ENCODE results near the gene SCAMP2. TPM values are rescaled to one million over a fixed set of nuclear protein-coding genes. Genes with fewer than 3 reads are reported as not detected.
A peak's percentile ranks its signal among the peaks of the same experiment; 100 is the strongest.

Gene SCAMP2
- total RNA-seq, 1 experiment from 2014 or later: 55.8 TPM

- peaks cover 18 to 47% of the 10 kb centered on the region in 2 experiments for H3K4me1 ChIP-seq (ENCODE audit: control insufficient read depth in 1 of 2, insufficient read depth in 2 of 2, low read length in 2 of 2)
Observed at GRCh38 chr15:74865316-74865715, 7.8 kb downstream of the SCAMP2 start.

More at GRCh38 chr15:74865316-74865715, 7.8 kb downstream of the SCAMP2 start:
- H3K9me2 ChIP-seq (ENCODE audit: insufficient read depth): no peaks in the 10 kb centered on the region
- H3K27ac ChIP-seq (ENCODE audit: low read depth, low read length): no peak overlapping the region
- BruUV-seq (replicated peaks): no TSS peak
- H3K9me3 ChIP-seq (ENCODE audit: control insufficient read depth in 1 of 2, insufficient read depth in 1 of 2, low read depth in 1 of 2, low read length in 2 of 2): no peaks in the 10 kb centered on the region
- DNase-seq (ENCODE audit: low read depth, low spot score) (no peak), ATAC-seq (no peak)
- intact Hi-C loops (cut with micrococcal nuclease): no loop called here
- peaks cover 72% of the 10 kb centered on the region for H3K79me2 ChIP-seq (ENCODE audit: insufficient read depth, low read length)
- ChIA-PET POLR2A (interaction anchor here (0.6 kb wide), 2 partner anchors 9 to 79 kb away, joined by 3 to 6 read pairs; no protein-coding TSS in a partner anchor), RAD21 (ENCODE audit: low non-redundant PET in 1 of 2, low total read pairs in 2 of 2, uncharacterized antibody in 2 of 2, unreplicated experiment in 2 of 2) (no interaction called here), CTCF (no interaction called here)
- peaks cover 0 to 8% of the 10 kb centered on the region in 2 experiments; a peak in 1 of 4 replicates for H3K36me3 ChIP-seq (ENCODE audit: control insufficient read depth in 1 of 2, insufficient read depth in 2 of 2, low read length in 2 of 2)
- peak overlapping the region; percentile 54 for H3K4me2 ChIP-seq (ENCODE audit: low read length)
- H4K20me1 ChIP-seq (ENCODE audit: insufficient read depth): no peaks in the 10 kb centered on the region
- H3K9ac ChIP-seq (ENCODE audit: low read length): no peak overlapping the region
- 0 out of 4 replicates have a peak overlapping the region, but pooled peaks of 1 of the 2 experiments have one; percentile 1 for H3K4me3 ChIP-seq (replicated peaks in 1 of 2; ENCODE audit: low read depth in 1 of 2, low read length in 2 of 2)
- no peaks in the 10 kb centered on the region for H3K27me3 ChIP-seq (ENCODE audit: insufficient read depth, low read length)
- H2AFZ ChIP-seq (ENCODE audit: low read depth, low read length, poor library complexity, severe bottlenecking): no peak overlapping the region
- TF ChIP-seq SRF (IDR thresholded peaks at IDR 0.05; ENCODE audit: low read depth) (no peak), ELF1 (IDR thresholded peaks at IDR 0.05; ENCODE audit: borderline replicate concordance, low read depth) (no peak), REST (IDR thresholded peaks at IDR 0.05; ENCODE audit: low read depth) (no peak), YY1 (IDR thresholded peaks at IDR 0.05; ENCODE audit: extremely low read depth, insufficient replicate concordance, low read depth, low read length) (no peak), FOSL1 (IDR thresholded peaks at IDR 0.05; ENCODE audit: low read depth) (no peak), ZNF274 (IDR thresholded peaks at IDR 0.05; ENCODE audit: low read depth, low read length) (no peak), EZH2 (IDR thresholded peaks at IDR 0.05) (no peak), CTCF (IDR thresholded peaks at IDR 0.05 in 2 of 3, conservative IDR thresholded peaks at IDR 0.05 in 1 of 3; ENCODE audit: borderline replicate concordance in 1 of 3, insufficient read depth in 1 of 3, low read depth in 2 of 3, low read length in 2 of 3) (no peak), TCF7L2 (IDR thresholded peaks at IDR 0.05; ENCODE audit: borderline replicate concordance, extremely low read depth, insufficient read depth, insufficient read length) (no peak), CBX3 (IDR thresholded peaks at IDR 0.05; ENCODE audit: low read depth) (no peak), CEBPB (IDR thresholded peaks at IDR 0.05; ENCODE audit: low read depth) (no peak), POLR2A (IDR thresholded peaks at IDR 0.05; ENCODE audit: borderline replicate concordance, extremely low read depth, insufficient read depth, insufficient read length) (no peak), JUND (IDR thresholded peaks at IDR 0.05) (no peak), RAD21 (IDR thresholded peaks at IDR 0.05; ENCODE audit: low read depth) (no peak), EZH2phosphoT487 (IDR thresholded peaks at IDR 0.05; ENCODE audit: borderline replicate concordance) (no peak)
- TF ChIP-seq, protein P1, sequence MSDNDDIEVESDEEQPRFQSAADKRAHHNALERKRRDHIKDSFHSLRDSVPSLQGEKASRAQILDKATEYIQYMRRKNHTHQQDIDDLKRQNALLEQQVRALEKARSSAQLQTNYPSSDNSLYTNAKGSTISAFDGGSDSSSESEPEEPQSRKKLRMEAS (IDR thresholded peaks at IDR 0.05): no peak
- TF ChIP-seq, protein P2, sequence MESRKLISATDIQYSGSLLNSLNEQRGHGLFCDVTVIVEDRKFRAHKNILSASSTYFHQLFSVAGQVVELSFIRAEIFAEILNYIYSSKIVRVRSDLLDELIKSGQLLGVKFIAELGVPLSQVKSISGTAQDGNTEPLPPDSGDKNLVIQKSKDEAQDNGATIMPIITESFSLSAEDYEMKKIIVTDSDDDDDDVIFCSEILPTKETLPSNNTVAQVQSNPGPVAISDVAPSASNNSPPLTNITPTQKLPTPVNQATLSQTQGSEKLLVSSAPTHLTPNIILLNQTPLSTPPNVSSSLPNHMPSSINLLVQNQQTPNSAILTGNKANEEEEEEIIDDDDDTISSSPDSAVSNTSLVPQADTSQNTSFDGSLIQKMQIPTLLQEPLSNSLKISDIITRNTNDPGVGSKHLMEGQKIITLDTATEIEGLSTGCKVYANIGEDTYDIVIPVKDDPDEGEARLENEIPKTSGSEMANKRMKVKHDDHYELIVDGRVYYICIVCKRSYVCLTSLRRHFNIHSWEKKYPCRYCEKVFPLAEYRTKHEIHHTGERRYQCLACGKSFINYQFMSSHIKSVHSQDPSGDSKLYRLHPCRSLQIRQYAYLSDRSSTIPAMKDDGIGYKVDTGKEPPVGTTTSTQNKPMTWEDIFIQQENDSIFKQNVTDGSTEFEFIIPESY (IDR thresholded peaks at IDR 0.05; ENCODE audit: extremely low read depth, insufficient replicate concordance, low read length): no peak
- TF ChIP-seq, protein P3, sequence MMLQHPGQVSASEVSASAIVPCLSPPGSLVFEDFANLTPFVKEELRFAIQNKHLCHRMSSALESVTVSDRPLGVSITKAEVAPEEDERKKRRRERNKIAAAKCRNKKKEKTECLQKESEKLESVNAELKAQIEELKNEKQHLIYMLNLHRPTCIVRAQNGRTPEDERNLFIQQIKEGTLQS (IDR thresholded peaks at IDR 0.05): no peak

All from HCT116 (cell line).